ENCODE results near the gene NKD1.
"Not testable (repeated sequence)": the region's sequence is repeated elsewhere in the genome, so short reads cannot be mapped to it uniquely, and the experiment has no call there.

NKD1 gene

GRCh38 chr16:50559804-50560514 is 11.8 kb downstream of the NKD1 start:
- peak; percentile 10 for DNase-seq

- DNase-seq, result no peak
These were observed 13.0 kb downstream of the NKD1 start for GRCh38 chr16:50560903-50561863.

- no peak for DNase-seq
These were observed 14.5 kb downstream of the NKD1 start for GRCh38 chr16:50562657-50563056.

GRCh38 chr16:50563989-50564388 is 15.8 kb downstream of the NKD1 start:
- DNase-seq, result no peak

GRCh38 chr16:50565428-50565827 is 17.2 kb downstream of the NKD1 start:
- no peak for DNase-seq

- no peak for DNase-seq
These were observed 18.1 kb downstream of the NKD1 start for GRCh38 chr16:50566014-50566962.

- DNase-seq, result no peak
These were observed 19.5 kb downstream of the NKD1 start for GRCh38 chr16:50567651-50568050.

GRCh38 chr16:50568187-50568815 is 20.1 kb downstream of the NKD1 start:
- DNase-seq, result no peak

GRCh38 chr16:50570354-50570753 is 22.2 kb downstream of the NKD1 start:
- DNase-seq, result no peak

GRCh38 chr16:50570808-50571598 is 22.8 kb downstream of the NKD1 start:
- DNase-seq, result no peak

GRCh38 chr16:50571786-50572185 is 23.6 kb downstream of the NKD1 start:
- DNase-seq, result no peak

GRCh38 chr16:50572700-50573099 is 24.5 kb downstream of the NKD1 start:
- DNase-seq, result no peak

GRCh38 chr16:50573279-50573678 is 25.1 kb downstream of the NKD1 start:
- DNase-seq, result no peak

- peak; percentile 25 for DNase-seq
These were observed 25.9 kb downstream of the NKD1 start for GRCh38 chr16:50573947-50574744.

GRCh38 chr16:50574745-50575136 is 26.5 kb downstream of the NKD1 start:
- no peak for DNase-seq

GRCh38 chr16:50575743-50576142 is 27.5 kb downstream of the NKD1 start:
- DNase-seq, result no peak

- no peak for DNase-seq
These were observed 28.4 kb downstream of the NKD1 start for GRCh38 chr16:50576403-50577113.

GRCh38 chr16:50578137-50578536 is 29.9 kb downstream of the NKD1 start:
- DNase-seq, result no peak

GRCh38 chr16:50579373-50579772 is 31.2 kb downstream of the NKD1 start:
- not testable (repeated sequence) for DNase-seq
